LNCaP clone FGC (cell line): ENCODE measurements around the gene CREBRF.

ENCODE experiments used
- DNase-seq: peaks from one replicate; pipeline ENCODE4 v3.0.0-alpha.2; 2011; ENCODE audit warnings: low read depth
- H3K4me3 ChIP-seq: 2 replicates; pipeline ENCODE4 v1.5.1; 2011; ENCODE audit warnings: mild to moderate bottlenecking, low read depth, low read length, control low read depth
- TF ChIP-seq, protein P1 (sequence below): IDR thresholded peaks from 2 replicates; pipeline ENCODE4 v1.5.1; 2012; ENCODE audit warnings: mild to moderate bottlenecking; ENCODE audit not compliant: control insufficient read depth, insufficient read depth; ENCODE audit errors: extremely low read depth

CREBRF gene

GRCh38 chr5:173187054-173187743, 131.0 kb downstream of the CREBRF start:
- H3K4me3 ChIP-seq, result no peak overlapping the region
- TF ChIP-seq, protein P1, sequence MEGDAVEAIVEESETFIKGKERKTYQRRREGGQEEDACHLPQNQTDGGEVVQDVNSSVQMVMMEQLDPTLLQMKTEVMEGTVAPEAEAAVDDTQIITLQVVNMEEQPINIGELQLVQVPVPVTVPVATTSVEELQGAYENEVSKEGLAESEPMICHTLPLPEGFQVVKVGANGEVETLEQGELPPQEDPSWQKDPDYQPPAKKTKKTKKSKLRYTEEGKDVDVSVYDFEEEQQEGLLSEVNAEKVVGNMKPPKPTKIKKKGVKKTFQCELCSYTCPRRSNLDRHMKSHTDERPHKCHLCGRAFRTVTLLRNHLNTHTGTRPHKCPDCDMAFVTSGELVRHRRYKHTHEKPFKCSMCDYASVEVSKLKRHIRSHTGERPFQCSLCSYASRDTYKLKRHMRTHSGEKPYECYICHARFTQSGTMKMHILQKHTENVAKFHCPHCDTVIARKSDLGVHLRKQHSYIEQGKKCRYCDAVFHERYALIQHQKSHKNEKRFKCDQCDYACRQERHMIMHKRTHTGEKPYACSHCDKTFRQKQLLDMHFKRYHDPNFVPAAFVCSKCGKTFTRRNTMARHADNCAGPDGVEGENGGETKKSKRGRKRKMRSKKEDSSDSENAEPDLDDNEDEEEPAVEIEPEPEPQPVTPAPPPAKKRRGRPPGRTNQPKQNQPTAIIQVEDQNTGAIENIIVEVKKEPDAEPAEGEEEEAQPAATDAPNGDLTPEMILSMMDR, result no peak
- DNase-seq, result no peak

- no peak overlapping the region for H3K4me3 ChIP-seq
Observed at GRCh38 chr5:173188280-173188679, 132.1 kb downstream of the CREBRF start.

More at GRCh38 chr5:173188280-173188679, 132.1 kb downstream of the CREBRF start:
- DNase-seq, result no peak
- TF ChIP-seq, protein P1, result no peak
